ENCODE measurements around the gene PGC. TPM values are rescaled to one million over a fixed set of nuclear protein-coding genes. Genes with fewer than 3 reads are reported as not detected.

Gene PGC
- total and polyA plus RNA-seq, 2 donors (not counting 3 experiments of a cell fraction or from before 2014, with no cell fraction given): not detected

- CTCF ChIA-PET: interaction anchor here (0.9 to 1.4 kb wide), 2 partner anchors 14 to 266 kb away, joined by 3 read pairs; no protein-coding TSS in a partner anchor
- intact Hi-C loops (cut with micrococcal nuclease) (no loop called here), dilution Hi-C loops (cut with MboI; ENCODE audit: extremely low pct_ligation_motif_present, low sequenced_read_pairs) (no loop called here)
- H3K9me3 ChIP-seq (replicated peaks; ENCODE audit: control insufficient read depth, insufficient read depth, low read length): no peaks in the 10 kb centered on the region
- H3K9me1 ChIP-seq (replicated peaks; ENCODE audit: control insufficient read depth, extremely low read depth, insufficient read depth, low read length): no peaks in the 10 kb centered on the region
- BruUV-seq (replicated peaks): no TSS peak
- no peaks in the 10 kb centered on the region for H3K4me1 ChIP-seq (ENCODE audit: control insufficient read depth, extremely low read depth, insufficient read depth, low read length)
- no peaks in the 10 kb centered on the region for H3K27me3 ChIP-seq (ENCODE audit: control insufficient read depth in 2 of 2, insufficient read depth in 2 of 2, low read length in 2 of 2)
- H3K4me3 ChIP-seq (replicated peaks in 1 of 3; ENCODE audit: insufficient read depth in 1 of 3, low read depth in 1 of 3, low read length in 3 of 3): no peak overlapping the region
- no peak overlapping the region for H3K27ac ChIP-seq (ENCODE audit: insufficient read depth, low read depth, low read length)
- H2AFZ ChIP-seq (ENCODE audit: low read depth, low read length): no peak overlapping the region
- no peaks in the 10 kb centered on the region for H3K79me2 ChIP-seq (ENCODE audit: control insufficient read depth, insufficient read depth, low read length)
- no peak overlapping the region for H3K9ac ChIP-seq (replicated peaks; ENCODE audit: extremely low read depth, insufficient read depth, low read length)
- no peak for FAIRE-seq
- no peak overlapping the region for H3K4me2 ChIP-seq (ENCODE audit: insufficient read depth, low read length)
- no peaks in the 10 kb centered on the region for H3K36me3 ChIP-seq (ENCODE audit: control insufficient read depth in 2 of 2, extremely low read depth in 1 of 2, insufficient read depth in 2 of 2, low read length in 2 of 2)
- POLR2A ChIA-PET: no interaction called here
- H4K20me1 ChIP-seq (replicated peaks; ENCODE audit: control insufficient read depth, extremely low read depth, insufficient read depth, low read length): no peaks in the 10 kb centered on the region
- DNase-seq (ENCODE audit: low read depth, low spot score): no peak
- TF ChIP-seq POLR2A (IDR thresholded peaks at IDR 0.05; ENCODE audit: low read depth, low read length): no peak
These were observed 38.3 kb downstream of the PGC start for GRCh38 chr6:41708856-41709255.

GRCh38 chr6:41707565-41708200 is 39.5 kb downstream of the PGC start:
- DNase-seq (ENCODE audit: low read depth, low spot score) (no peak), FAIRE-seq (peak; percentile 44)
- Histone ChIP-seq H3K9ac (replicated peaks; ENCODE audit: extremely low read depth, insufficient read depth, low read length) (no peak overlapping the region), H2AFZ (ENCODE audit: low read depth, low read length) (peak overlapping the region; percentile 56), H3K9me3 (replicated peaks; ENCODE audit: control insufficient read depth, insufficient read depth, low read length) (no peaks in the 10 kb centered on the region), H3K27ac (ENCODE audit: insufficient read depth, low read depth, low read length) (no peak overlapping the region), H3K9me1 (replicated peaks; ENCODE audit: control insufficient read depth, extremely low read depth, insufficient read depth, low read length) (no peaks in the 10 kb centered on the region), H3K4me3 (replicated peaks in 1 of 3; ENCODE audit: insufficient read depth in 1 of 3, low read depth in 1 of 3, low read length in 3 of 3) (no peak overlapping the region), H3K36me3 (ENCODE audit: control insufficient read depth in 2 of 2, extremely low read depth in 1 of 2, insufficient read depth in 2 of 2, low read length in 2 of 2) (no peaks in the 10 kb centered on the region), H3K79me2 (ENCODE audit: control insufficient read depth, insufficient read depth, low read length) (no peaks in the 10 kb centered on the region), H3K4me1 (ENCODE audit: control insufficient read depth, extremely low read depth, insufficient read depth, low read length) (no peaks in the 10 kb centered on the region), H3K27me3 (ENCODE audit: control insufficient read depth in 2 of 2, insufficient read depth in 2 of 2, low read length in 2 of 2) (no peaks in the 10 kb centered on the region), H3K4me2 (ENCODE audit: insufficient read depth, low read length) (no peak overlapping the region), H4K20me1 (replicated peaks; ENCODE audit: control insufficient read depth, extremely low read depth, insufficient read depth, low read length) (no peaks in the 10 kb centered on the region)
- TF ChIP-seq CTCF (IDR thresholded peaks at IDR 0.05; ENCODE audit: extremely low read depth in 1 of 2, insufficient read depth in 1 of 2, low read depth in 1 of 2, low read length in 2 of 2) (no peak), MAX (IDR thresholded peaks at IDR 0.05; ENCODE audit: insufficient read depth, insufficient read length) (peak; percentile 15)
- BruUV-seq (replicated peaks): no TSS peak
- intact Hi-C loops (cut with micrococcal nuclease) (loop anchor here (2.0 kb wide), 1 partner anchor 27 kb away; the partner anchor contains the start of gene TFEB), dilution Hi-C loops (cut with MboI; ENCODE audit: extremely low pct_ligation_motif_present, low sequenced_read_pairs) (no loop called here)
- CTCF ChIA-PET: interaction anchor here (1.4 to 2.6 kb wide), 6 partner anchors 20 to 265 kb away, joined by 3 to 13 read pairs (median 5); no protein-coding TSS in a partner anchor
- POLR2A ChIA-PET: no interaction called here

Data from endothelial cell of umbilical vein (primary cell).